IPS-11a (cell line): Measurements from ENCODE around the gene GSK3B.

Source experiments
- H3K4me3 ChIP-seq: one replicate; pipeline ENCODE4 v1.5.1; 2013; ENCODE audit warnings: low read depth, low read length, control low read depth

Gene GSK3B

GRCh38 chr3:119786409-119786808 is 307.8 kb downstream of the GSK3B start:
- no peak overlapping the region for H3K4me3 ChIP-seq

DNA sequence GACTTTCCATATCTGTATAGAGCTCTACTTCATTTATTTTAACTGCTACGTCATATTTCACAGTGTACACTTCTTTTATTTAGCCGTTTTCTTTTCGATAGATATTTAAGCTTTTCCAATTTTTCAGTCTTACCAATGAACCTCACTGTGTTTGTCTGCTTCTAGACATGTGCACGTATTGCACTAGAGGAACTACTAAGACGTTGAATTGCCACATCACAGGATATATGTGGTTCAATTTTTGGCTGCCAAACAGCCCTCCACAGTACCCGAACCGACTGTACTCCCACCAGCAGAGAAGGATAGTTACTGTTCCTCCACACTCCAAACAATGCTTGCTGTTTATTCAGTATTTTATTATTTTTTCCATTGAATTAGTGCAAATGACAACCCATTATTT is 310.4 kb downstream of the GSK3B start:
- no peak overlapping the region for H3K4me3 ChIP-seq

DNA sequence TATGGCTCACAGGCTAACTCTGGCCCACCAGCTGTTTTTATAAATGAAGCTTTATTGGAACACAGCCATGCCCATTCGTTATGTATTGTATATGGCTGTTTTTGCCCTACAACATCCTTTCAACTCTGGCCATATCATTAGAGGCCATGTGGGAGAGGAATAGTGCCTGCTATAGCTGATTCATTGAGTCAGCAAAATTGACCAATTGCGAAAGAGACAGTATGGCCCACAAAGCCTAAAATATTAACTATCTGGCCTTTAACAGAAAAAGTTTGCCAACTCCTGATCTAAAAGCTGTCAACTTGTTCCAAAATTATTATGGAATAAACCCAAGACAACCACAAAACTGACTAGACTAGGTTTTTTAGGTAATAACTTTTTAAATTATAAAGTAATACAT is 311.0 kb downstream of the GSK3B start:
- no peak overlapping the region for H3K4me3 ChIP-seq

GRCh38 chr3:119782460-119782859 is 311.8 kb downstream of the GSK3B start:
- no peak overlapping the region for H3K4me3 ChIP-seq

DNA sequence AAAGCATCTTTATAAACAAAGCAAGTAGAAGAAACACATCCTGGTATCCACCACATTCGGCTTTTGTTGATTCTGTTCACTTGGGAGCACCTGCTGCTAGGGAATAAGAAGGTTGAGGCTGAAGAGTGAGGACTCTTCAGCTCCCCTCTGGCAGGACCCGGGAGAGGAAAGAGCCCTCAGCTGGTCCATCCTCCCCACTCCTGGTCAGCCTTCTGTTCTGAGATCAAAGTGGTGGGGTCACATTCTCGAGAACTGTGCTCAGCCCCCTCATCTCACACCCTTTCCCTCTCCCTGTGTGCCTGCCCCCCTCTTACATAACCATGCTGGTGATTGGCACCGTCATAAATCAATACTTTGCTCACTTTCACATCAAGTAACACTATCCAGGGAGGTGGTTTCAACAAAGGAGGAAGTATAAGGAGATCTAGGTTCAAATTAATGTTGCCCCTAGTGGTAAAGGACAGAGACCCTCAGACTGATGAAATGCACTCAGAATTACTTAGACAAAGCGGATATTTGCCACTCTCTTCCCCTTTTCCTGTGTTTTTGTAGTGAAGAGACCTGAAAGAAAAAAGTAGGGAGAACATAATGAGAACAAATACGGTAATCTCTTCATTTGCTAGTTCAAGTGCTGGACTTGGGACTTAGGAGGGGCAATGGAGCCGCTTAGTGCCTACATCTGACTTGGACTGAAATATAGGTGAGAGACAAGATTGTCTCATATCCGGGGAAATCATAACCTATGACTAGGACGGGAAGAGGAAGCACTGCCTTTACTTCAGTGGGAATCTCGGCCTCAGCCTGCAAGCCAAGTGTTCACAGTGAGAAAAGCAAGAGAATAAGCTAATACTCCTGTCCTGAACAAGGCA is 312.7 kb downstream of the GSK3B start, which contains the start of gene NR1I2:
TSS of gene NR1I2 (plus strand) at position 772 of the 869 bp plus-strand sequence.
- H3K4me3 ChIP-seq, result no peak within 1 kb of the TSS

- no peak overlapping the region for H3K4me3 ChIP-seq
Measured at GRCh38 chr3:119779731-119780383, 314.4 kb downstream of the GSK3B start.

- H3K4me3 ChIP-seq, result no peak overlapping the region
Measured at GRCh38 chr3:119778811-119779210, 315.4 kb downstream of the GSK3B start.

GRCh38 chr3:119778176-119778575 is 316.1 kb downstream of the GSK3B start:
- H3K4me3 ChIP-seq, result no peak overlapping the region

DNA sequence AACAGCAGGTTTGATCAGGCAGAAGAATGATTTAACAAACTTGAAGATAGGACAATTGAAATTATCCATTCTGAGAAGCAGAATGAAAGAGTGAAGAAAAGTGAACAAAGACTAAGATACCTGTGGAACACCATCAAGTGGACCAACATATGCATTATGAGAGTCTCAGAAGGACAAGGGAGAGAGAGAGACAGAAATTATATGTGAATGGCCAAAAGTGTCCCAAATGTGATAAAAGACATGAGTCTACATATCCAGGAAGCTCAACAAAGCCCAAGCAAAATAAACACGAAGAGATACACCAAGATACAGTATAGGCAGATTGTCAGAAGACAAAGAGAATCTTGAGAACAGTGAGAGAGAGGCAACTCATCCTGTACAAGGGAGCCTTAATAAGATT is 317.9 kb downstream of the GSK3B start:
- H3K4me3 ChIP-seq, result no peak overlapping the region

- H3K4me3 ChIP-seq, result no peak overlapping the region
Measured at GRCh38 chr3:119774444-119774843, 319.8 kb downstream of the GSK3B start.
